HEK293T (cell line): ENCODE data around the gene TEKT2.

Source experiments
- BHLHE40 ChIP-seq: fragments of 450-650 bp; IDR thresholded peaks from 2 replicates; pipeline ENCODE4 v1.6.1; 2016; ENCODE audit warnings: mild to moderate bottlenecking, moderate library complexity, borderline replicate concordance
- ELF4 ChIP-seq: fragments of 450-650 bp; IDR thresholded peaks from 2 replicates; pipeline ENCODE4 v1.6.1; 2017; ENCODE audit warnings: antibody characterized with exemption
- FOXA1 ChIP-seq: fragments of 450-650 bp; IDR thresholded peaks from 2 replicates; pipeline ENCODE4 v1.6.1; 2016; ENCODE audit warnings: mild to moderate bottlenecking
- FOXK2 ChIP-seq: fragments of 450-650 bp; IDR thresholded peaks from 2 replicates; pipeline ENCODE4 v1.6.1; 2016; ENCODE audit warnings: mild to moderate bottlenecking
- FOXM1 ChIP-seq: fragments of 450-650 bp; IDR thresholded peaks from 2 replicates; pipeline ENCODE4 v1.6.1; 2017; ENCODE audit warnings: mild to moderate bottlenecking, borderline replicate concordance
- HDGF ChIP-seq: fragments of 450-650 bp; IDR thresholded peaks from 2 replicates; pipeline ENCODE4 v1.6.1; 2017; ENCODE audit warnings: antibody characterized with exemption, borderline replicate concordance
- L3MBTL2 ChIP-seq: fragments of 450-650 bp; conservative IDR thresholded peaks from 2 replicates; pipeline ENCODE4 v1.6.1; 2016; ENCODE audit warnings: mild to moderate bottlenecking
- LEF1 ChIP-seq: fragments of 450-650 bp; IDR thresholded peaks from 2 replicates; pipeline ENCODE4 v1.6.1; 2017; ENCODE audit warnings: mild to moderate bottlenecking, borderline replicate concordance
- SP1 ChIP-seq: fragments of 450-650 bp; IDR thresholded peaks from 2 replicates; pipeline ENCODE4 v1.6.1; 2017
- SUZ12 ChIP-seq: fragments of 450-650 bp; IDR thresholded peaks from 2 replicates; pipeline ENCODE4 v1.6.1; 2016; ENCODE audit warnings: mild to moderate bottlenecking
- ZNF384 ChIP-seq: fragments of 450-650 bp; IDR thresholded peaks from 2 replicates; pipeline ENCODE4 v1.6.1; 2016
- TF ChIP-seq, protein P1 (sequence below): fragments of 450-650 bp; IDR thresholded peaks from 2 replicates; pipeline ENCODE4 v1.6.1; 2016

GRCh38 chr1:36126005-36126716 lies 42.3 kb downstream of the TEKT2 start:
- TF ChIP-seq SP1 (no peak), FOXM1 (no peak), BHLHE40 (no peak), LEF1 (no peak), ZNF384 (no peak), SUZ12 (no peak), FOXA1 (no peak), FOXK2 (no peak), HDGF (no peak), ELF4 (no peak), L3MBTL2 (no peak)
- TF ChIP-seq, protein P1, sequence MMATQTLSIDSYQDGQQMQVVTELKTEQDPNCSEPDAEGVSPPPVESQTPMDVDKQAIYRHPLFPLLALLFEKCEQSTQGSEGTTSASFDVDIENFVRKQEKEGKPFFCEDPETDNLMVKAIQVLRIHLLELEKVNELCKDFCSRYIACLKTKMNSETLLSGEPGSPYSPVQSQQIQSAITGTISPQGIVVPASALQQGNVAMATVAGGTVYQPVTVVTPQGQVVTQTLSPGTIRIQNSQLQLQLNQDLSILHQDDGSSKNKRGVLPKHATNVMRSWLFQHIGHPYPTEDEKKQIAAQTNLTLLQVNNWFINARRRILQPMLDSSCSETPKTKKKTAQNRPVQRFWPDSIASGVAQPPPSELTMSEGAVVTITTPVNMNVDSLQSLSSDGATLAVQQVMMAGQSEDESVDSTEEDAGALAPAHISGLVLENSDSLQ: no peak
